Measurements from ENCODE around the gene ATXN7. TPM values are rescaled to one million over a fixed set of nuclear protein-coding genes. Genes with fewer than 3 reads are reported as not detected.

ATXN7 gene
- polyA plus RNA-seq, 3 donors: 2.7 to 29.5 (median 3.2) TPM

GRCh38 chr3:63945558-63946096 is 82.0 kb downstream of the ATXN7 start:
- Histone ChIP-seq H3K4me2 (replicated peaks; ENCODE audit: extremely low read depth, low read length, poor library complexity, severe bottlenecking) (no peak overlapping the region), H3K4me1 (ENCODE audit: control insufficient read depth in 1 of 2, insufficient read depth in 2 of 2, low read length in 2 of 2) (no peaks in the 10 kb centered on the region), H3K79me2 (ENCODE audit: insufficient read depth, low read length) (peaks cover 93% of the 10 kb centered on the region), H3K27ac (ENCODE audit: low read depth in 1 of 2, low read length in 2 of 2) (peak overlapping the region in 1 of 2 donors; percentile 48), H3K9me3 (replicated peaks in 1 of 2; ENCODE audit: control insufficient read depth in 1 of 2, insufficient read depth in 1 of 2, low read length in 2 of 2) (no peaks in the 10 kb centered on the region), H3K36me3 (replicated peaks in 1 of 2; ENCODE audit: control insufficient read depth in 1 of 2, insufficient read depth in 2 of 2, low read length in 2 of 2) (peaks cover 0 to 28% of the 10 kb centered on the region in 2 donors), H2AFZ (ENCODE audit: insufficient read depth, low read depth, low read length, poor library complexity, severe bottlenecking) (no peak overlapping the region), H4K20me1 (ENCODE audit: insufficient read depth, low read length) (peaks cover 100% of the 10 kb centered on the region), H3K27me3 (ENCODE audit: control insufficient read depth in 2 of 2, insufficient read depth in 2 of 2, low read length in 2 of 2) (no peaks in the 10 kb centered on the region), H3K4me3 (replicated peaks in 1 of 3; ENCODE audit: low read depth in 2 of 3, low read length in 3 of 3) (no peak overlapping the region), H3K9ac (ENCODE audit: insufficient read depth, low read length, poor library complexity, severe bottlenecking) (no peak overlapping the region)
- H3K27me3 Mint-ChIP-seq (ENCODE audit: low read depth in 3 of 3): no peaks in the 10 kb centered on the region
- H3K4me1 Mint-ChIP-seq: peaks cover 19% of the 10 kb centered on the region
- 100% methylated on average over 2 of the region's 3 CpGs for WGBS (ENCODE audit: insufficient coverage)
- intact Hi-C loops (cut with micrococcal nuclease): no loop called here
- no peak for DNase-seq
- H3K9me3 Mint-ChIP-seq: no peaks in the 10 kb centered on the region
- H3K4me3 Mint-ChIP-seq: no peak overlapping the region
- peak overlapping the region in 4 of 7 donors; percentile 49 to 82 (median 60) for H3K27ac Mint-ChIP-seq
- H3K36me3 Mint-ChIP-seq: peaks cover 37 to 40% of the 10 kb centered on the region in 2 donors
- no peak for TF ChIP-seq CTCF (IDR thresholded peaks at IDR 0.05)

- Mint-ChIP-seq H3K27ac (peak overlapping the region in 2 of 7 donors; percentile 55 to 71), H3K9me3 (no peaks in the 10 kb centered on the region), H3K36me3 (peaks cover 37 to 41% of the 10 kb centered on the region in 2 donors), H3K4me1 (peaks cover 23% of the 10 kb centered on the region), H3K27me3 (ENCODE audit: low read depth in 3 of 3) (no peaks in the 10 kb centered on the region), H3K4me3 (no peak overlapping the region)
- H3K27ac ChIP-seq (ENCODE audit: low read depth in 1 of 2, low read length in 2 of 2): no peak overlapping the region
- no peaks in the 10 kb centered on the region for H3K27me3 ChIP-seq (ENCODE audit: control insufficient read depth in 2 of 2, insufficient read depth in 2 of 2, low read length in 2 of 2)
- WGBS (ENCODE audit: insufficient coverage): 96% methylated on average over 2 of the region's 2 CpGs
- no peaks in the 10 kb centered on the region for H3K4me1 ChIP-seq (ENCODE audit: control insufficient read depth in 1 of 2, insufficient read depth in 2 of 2, low read length in 2 of 2)
- H3K4me3 ChIP-seq (replicated peaks in 1 of 3; ENCODE audit: low read depth in 2 of 3, low read length in 3 of 3): no peak overlapping the region
- H3K4me2 ChIP-seq (replicated peaks; ENCODE audit: extremely low read depth, low read length, poor library complexity, severe bottlenecking): no peak overlapping the region
- H3K36me3 ChIP-seq (replicated peaks in 1 of 2; ENCODE audit: control insufficient read depth in 1 of 2, insufficient read depth in 2 of 2, low read length in 2 of 2): peaks cover 3 to 28% of the 10 kb centered on the region in 2 donors
- intact Hi-C loops (cut with micrococcal nuclease): no loop called here
- H2AFZ ChIP-seq (ENCODE audit: insufficient read depth, low read depth, low read length, poor library complexity, severe bottlenecking): no peak overlapping the region
- no peak overlapping the region for H3K9ac ChIP-seq (ENCODE audit: insufficient read depth, low read length, poor library complexity, severe bottlenecking)
- H3K9me3 ChIP-seq (replicated peaks in 1 of 2; ENCODE audit: control insufficient read depth in 1 of 2, insufficient read depth in 1 of 2, low read length in 2 of 2): no peaks in the 10 kb centered on the region
- TF ChIP-seq CTCF (IDR thresholded peaks at IDR 0.05): no peak
- H3K79me2 ChIP-seq (ENCODE audit: insufficient read depth, low read length): peaks cover 89% of the 10 kb centered on the region
- peaks cover 99% of the 10 kb centered on the region for H4K20me1 ChIP-seq (ENCODE audit: insufficient read depth, low read length)
- no peak for DNase-seq
Observed at GRCh38 chr3:63946753-63947152, 83.1 kb downstream of the ATXN7 start.
